NB4 (cell line): ENCODE results near the gene CPT1C.

Experiments used
- DNase-seq: peaks from one replicate; pipeline ENCODE4 v3.0.0; 2010; ENCODE audit warnings: low read depth
- H3K4me3 ChIP-seq: one replicate; pipeline ENCODE4 v1.5.1; 2011; ENCODE audit warnings: mild to moderate bottlenecking, low read depth, low read length, moderate library complexity
- MYC ChIP-seq: IDR thresholded peaks from 2 replicates; pipeline ENCODE4 v1.6.1; 2011; ENCODE audit warnings: low read depth, low read length
- POLR2A ChIP-seq: IDR thresholded peaks from 2 replicates; pipeline ENCODE4 v1.6.1; 2011; ENCODE audit warnings: mild to moderate bottlenecking; ENCODE audit not compliant: insufficient read length; ENCODE audit errors: extremely low read depth
- TF ChIP-seq, protein P1 (sequence below): IDR thresholded peaks from one replicate; pipeline ENCODE4 v1.5.1; 2012; ENCODE audit warnings: low read depth, low read length
- TF ChIP-seq, protein P2 (sequence below): IDR thresholded peaks from 2 replicates; pipeline ENCODE4 v1.6.1; 2011; ENCODE audit warnings: low read depth, low read length

The CPT1C gene

DNA sequence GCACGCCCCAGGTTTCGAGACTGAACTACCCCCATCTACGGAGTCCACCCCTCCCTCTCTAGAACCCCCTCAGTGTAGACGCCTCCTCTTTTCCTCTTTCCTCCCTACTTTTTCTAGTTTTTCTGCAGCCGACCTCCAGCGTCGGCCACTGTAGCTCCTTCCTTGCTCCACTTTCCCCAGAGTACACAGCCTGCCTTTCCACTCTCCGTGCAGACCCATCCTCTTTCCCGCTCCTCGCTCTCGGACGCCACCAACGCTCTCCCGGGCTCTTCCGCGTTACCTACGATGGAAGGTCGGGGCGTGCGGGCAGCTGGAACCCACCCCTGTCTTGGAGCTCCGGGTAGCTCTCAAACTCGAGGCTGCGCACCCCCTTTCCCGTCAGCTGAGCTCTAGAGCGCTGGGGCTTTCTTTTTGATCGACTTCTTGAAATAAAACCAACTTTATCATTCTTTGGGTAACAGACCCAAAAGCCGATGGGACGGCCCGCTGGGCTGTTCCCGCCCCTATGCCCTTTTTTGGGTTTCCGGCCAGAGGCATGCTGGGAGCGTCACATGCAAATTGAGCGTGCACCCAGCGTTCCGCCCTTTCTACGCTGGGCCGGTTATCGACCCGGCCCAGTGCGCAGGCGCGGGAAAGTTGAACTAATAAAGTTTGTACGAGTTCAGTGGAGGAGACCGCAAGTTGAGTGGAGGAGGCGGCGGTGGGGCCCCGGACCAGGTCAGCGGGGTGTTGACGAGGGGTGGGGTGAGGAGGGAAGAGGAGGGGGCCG, 25.4 kb upstream of the CPT1C start, which contains the start of the genes BCL2L12 and IRF3:
TSS of gene BCL2L12 (plus strand) at position 583 of the 769 bp plus-strand sequence. CDS start 760 bp downstream, outside the sequence.
TSS of gene IRF3 (minus strand) at position 507 of the 769 bp plus-strand sequence. CDS start 1,019 bp downstream, outside the sequence.
- TF ChIP-seq MYC, result peak; percentile 53; the same call in 1 of the 2 replicates
- peak; percentile 80 for TF ChIP-seq POLR2A
- TF ChIP-seq, protein P1, sequence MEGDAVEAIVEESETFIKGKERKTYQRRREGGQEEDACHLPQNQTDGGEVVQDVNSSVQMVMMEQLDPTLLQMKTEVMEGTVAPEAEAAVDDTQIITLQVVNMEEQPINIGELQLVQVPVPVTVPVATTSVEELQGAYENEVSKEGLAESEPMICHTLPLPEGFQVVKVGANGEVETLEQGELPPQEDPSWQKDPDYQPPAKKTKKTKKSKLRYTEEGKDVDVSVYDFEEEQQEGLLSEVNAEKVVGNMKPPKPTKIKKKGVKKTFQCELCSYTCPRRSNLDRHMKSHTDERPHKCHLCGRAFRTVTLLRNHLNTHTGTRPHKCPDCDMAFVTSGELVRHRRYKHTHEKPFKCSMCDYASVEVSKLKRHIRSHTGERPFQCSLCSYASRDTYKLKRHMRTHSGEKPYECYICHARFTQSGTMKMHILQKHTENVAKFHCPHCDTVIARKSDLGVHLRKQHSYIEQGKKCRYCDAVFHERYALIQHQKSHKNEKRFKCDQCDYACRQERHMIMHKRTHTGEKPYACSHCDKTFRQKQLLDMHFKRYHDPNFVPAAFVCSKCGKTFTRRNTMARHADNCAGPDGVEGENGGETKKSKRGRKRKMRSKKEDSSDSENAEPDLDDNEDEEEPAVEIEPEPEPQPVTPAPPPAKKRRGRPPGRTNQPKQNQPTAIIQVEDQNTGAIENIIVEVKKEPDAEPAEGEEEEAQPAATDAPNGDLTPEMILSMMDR, result no peak
- TF ChIP-seq, protein P2, sequence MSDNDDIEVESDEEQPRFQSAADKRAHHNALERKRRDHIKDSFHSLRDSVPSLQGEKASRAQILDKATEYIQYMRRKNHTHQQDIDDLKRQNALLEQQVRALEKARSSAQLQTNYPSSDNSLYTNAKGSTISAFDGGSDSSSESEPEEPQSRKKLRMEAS, result peak; percentile 53
- peak; percentile 95 for DNase-seq
- peak within 1 kb of the TSS; percentile 76 for H3K4me3 ChIP-seq

DNA sequence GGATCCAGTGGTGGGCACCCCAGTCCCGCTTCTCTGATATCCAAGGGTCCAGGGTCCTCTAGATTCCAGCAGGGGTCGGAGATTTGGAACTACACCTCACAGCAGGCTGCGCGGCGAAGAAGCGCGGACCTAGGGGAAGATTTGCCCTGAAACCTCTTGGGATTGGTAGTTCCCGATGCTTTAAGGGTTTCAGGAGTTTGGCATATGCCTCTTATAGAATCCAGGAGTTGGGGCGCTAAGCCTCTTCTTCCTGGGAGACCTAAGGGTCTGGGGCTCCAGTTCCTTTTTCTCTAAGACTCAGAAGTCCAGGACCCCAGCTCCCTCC, 24.8 kb upstream of the CPT1C start:
- peak; percentile 5; the same call in 1 of the 2 replicates for TF ChIP-seq MYC
- no peak for TF ChIP-seq POLR2A
- TF ChIP-seq, protein P1, result no peak
- H3K4me3 ChIP-seq, result peak overlapping the region; percentile 76
- DNase-seq, result no peak

DNA sequence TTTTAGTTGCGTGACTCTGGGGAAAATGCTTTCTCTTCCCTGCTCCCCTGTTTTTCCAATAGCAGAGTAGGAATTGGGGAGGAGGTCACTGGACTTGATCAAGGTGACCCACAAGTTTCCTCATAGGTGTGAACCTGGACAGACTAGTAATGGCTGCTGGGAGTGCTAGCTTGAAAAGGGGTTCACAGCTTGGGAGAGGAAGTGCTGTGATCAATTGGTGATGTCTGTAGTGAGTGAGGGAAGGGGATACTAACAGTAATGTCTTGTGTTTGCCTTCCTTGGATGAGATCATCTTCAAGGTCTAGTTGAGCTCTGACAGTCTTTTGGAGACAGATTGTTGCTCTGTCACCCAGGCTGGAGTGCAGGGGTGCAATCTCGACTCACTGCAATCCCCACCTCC, 23.4 kb upstream of the CPT1C start:
- TF ChIP-seq MYC, result no peak
- TF ChIP-seq, protein P1, result no peak
- TF ChIP-seq, protein P2, result no peak
- no peak for TF ChIP-seq POLR2A
- no peak for DNase-seq
- no peak overlapping the region for H3K4me3 ChIP-seq

DNA sequence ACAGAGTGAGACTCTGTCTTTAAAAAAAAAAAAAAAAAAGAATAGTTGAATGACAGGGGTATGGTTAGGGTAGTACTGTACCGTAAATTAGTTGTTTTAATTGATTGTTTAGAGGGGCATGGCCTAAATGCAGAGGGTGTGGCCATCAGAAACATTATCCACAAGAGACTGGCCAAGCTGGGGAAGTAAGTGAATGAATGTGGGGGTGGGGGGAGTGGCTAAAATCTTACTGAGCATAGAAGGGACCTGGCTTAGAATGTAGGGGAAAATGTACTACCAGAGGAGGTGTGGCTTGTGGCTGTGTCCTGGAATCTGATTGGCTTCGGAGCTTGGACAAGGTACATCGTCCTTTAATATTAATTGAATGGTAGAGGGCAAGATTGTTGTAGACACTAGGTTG, 21.4 kb upstream of the CPT1C start:
- H3K4me3 ChIP-seq, result no peak overlapping the region
- no peak for TF ChIP-seq MYC
- TF ChIP-seq, protein P1, result no peak
- DNase-seq, result peak; percentile 42

DNA sequence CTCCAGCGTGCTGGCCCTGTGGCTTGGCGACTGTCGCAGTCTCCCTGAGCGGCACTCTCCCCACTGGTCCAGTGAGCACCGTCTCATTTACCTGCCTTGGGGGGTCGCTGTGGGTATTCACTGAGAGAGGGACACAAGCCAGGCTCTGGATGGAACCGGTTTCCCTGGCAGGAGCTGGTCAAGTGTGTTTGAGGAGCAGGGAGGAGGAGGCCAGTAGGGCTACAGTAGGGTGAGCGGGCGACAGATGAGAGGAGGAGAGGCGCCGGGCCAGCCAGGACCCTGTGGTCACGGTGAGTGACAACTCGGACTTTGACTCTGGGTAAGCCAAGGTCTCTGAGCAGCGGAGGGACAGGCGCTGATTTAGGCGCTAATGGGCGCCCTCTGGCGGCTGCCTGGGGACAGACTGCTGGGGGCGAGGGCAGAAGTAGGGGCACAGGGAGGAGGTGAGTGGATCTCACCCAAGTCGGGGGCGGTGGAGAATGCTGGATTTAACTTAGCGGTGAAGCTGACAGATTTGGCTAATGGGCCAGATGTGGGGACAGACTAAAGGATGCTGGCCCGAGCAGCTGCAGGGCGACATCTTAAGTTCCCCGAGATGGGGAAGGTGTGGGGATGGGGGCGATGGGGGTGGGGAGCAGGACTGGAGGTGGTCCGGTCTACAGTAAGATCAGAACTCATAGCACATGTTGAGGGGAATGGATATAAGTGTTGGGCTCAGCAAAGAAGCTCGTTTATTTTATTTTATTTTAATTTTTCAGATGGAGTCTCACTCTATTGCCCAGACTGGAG, 18.6 kb upstream of the CPT1C start:
- TF ChIP-seq POLR2A, result no peak
- TF ChIP-seq, protein P1, result peak; percentile 95
- peak; percentile 75 for DNase-seq
- H3K4me3 ChIP-seq, result no peak overlapping the region
